ENCODE results near the gene VPS13A. TPM values are rescaled to one million over a fixed set of nuclear protein-coding genes. Genes with fewer than 3 reads are reported as not detected.

Gene VPS13A
- total and polyA plus RNA-seq, 2 of the 13 experiments (the other 11 are each of a cell fraction or from before 2014, with no cell fraction given), result 20.4 to 20.7 TPM

DNA sequence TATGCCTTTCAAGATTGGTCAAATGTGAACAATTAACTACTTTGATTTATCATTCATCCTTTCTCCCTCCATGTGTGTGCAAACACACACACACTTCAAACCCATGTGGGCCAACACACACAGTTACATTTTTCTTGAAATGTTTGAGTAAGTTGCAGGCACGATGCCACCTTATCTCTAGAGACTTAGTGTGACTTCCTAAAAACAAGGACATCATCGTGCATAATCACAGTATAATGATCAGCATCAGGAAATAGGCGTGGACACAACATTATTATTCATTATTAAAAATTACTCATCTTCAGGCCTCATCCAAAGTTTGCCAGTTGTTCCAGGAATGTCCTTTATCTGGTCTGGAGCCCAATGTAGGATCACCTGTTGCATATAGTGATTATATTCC, 261.3 kb downstream of the VPS13A start (continued):
- TF ChIP-seq, protein P1, sequence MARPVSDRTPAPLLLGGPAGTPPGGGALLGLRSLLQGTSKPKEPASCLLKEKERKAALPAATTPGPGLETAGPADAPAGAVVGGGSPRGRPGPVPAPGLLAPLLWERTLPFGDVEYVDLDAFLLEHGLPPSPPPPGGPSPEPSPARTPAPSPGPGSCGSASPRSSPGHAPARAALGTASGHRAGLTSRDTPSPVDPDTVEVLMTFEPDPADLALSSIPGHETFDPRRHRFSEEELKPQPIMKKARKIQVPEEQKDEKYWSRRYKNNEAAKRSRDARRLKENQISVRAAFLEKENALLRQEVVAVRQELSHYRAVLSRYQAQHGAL (CRISPR knock-in tag; IDR thresholded peaks at IDR 0.05; ENCODE audit: not compliant biosample characterization), result no peak
- TF ChIP-seq MAZ (IDR thresholded peaks at IDR 0.05; ENCODE audit: borderline replicate concordance, low read depth, low read length) (no peak), MAZ (CRISPR knock-in tag; IDR thresholded peaks at IDR 0.05; ENCODE audit: low read depth) (no peak), MYNN (CRISPR knock-in tag; IDR thresholded peaks at IDR 0.05; ENCODE audit: low read depth) (no peak), CEBPG (CRISPR knock-in tag; IDR thresholded peaks at IDR 0.05) (no peak), CC2D1A (CRISPR knock-in tag; IDR thresholded peaks at IDR 0.05) (no peak), SATB2 (CRISPR knock-in tag; IDR thresholded peaks at IDR 0.05) (no peak), JUND (CRISPR knock-in tag; IDR thresholded peaks at IDR 0.05) (no peak), WIZ (CRISPR knock-in tag; IDR thresholded peaks at IDR 0.05) (no peak)
- TF ChIP-seq, protein P2, sequence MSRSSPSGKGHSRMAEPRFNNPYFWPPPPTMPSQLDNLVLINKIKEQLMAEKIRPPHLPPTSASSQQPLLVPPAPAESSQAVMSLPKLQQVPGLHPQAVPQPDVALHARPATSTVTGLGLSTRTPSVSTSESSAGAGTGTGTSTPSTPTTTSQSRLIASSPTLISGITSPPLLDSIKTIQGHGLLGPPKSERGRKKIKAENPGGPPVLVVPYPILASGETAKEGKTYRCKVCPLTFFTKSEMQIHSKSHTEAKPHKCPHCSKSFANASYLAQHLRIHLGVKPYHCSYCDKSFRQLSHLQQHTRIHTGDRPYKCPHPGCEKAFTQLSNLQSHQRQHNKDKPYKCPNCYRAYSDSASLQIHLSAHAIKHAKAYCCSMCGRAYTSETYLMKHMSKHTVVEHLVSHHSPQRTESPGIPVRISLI (CRISPR knock-in tag; IDR thresholded peaks at IDR 0.05; ENCODE audit: borderline replicate concordance), result no peak
- TF ChIP-seq, protein P3, sequence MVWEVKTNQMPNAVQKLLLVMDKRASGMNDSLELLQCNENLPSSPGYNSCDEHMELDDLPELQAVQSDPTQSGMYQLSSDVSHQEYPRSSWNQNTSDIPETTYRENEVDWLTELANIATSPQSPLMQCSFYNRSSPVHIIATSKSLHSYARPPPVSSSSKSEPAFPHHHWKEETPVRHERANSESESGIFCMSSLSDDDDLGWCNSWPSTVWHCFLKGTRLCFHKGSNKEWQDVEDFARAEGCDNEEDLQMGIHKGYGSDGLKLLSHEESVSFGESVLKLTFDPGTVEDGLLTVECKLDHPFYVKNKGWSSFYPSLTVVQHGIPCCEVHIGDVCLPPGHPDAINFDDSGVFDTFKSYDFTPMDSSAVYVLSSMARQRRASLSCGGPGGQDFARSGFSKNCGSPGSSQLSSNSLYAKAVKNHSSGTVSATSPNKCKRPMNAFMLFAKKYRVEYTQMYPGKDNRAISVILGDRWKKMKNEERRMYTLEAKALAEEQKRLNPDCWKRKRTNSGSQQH (CRISPR knock-in tag; IDR thresholded peaks at IDR 0.05; ENCODE audit: low read depth), result no peak

DNA sequence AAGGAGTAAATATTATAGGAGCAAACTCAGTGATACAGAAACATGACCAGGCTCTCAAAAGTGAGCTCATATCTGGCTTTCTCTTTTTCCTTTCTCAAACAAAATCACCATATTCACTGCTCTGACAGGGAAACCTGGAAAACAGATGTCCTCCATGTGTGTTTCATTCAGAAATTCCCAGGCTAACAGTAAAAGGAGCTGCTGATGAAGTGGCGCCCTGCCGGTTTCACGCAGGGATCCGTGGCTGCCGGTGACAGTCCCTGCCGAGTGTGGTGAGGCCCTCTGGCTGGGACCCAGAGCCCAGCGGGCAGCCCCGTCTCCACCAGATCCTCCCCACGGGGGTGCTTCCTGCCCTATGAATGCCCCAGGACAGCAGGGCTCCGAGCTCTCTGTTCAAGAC, 262.7 kb downstream of the VPS13A start:
- 36% methylated on average over 8 of the region's 10 CpGs for WGBS (ENCODE audit: low lambda C conversion rate)
- H2AFZ ChIP-seq (ENCODE audit: low read length), result no peak overlapping the region
- H3K9me3 ChIP-seq (ENCODE audit: low read length), result no peaks in the 10 kb centered on the region
- no peak overlapping the region for H3K9ac ChIP-seq (ENCODE audit: insufficient read depth, low read depth, low read length)
- H3K27ac ChIP-seq (ENCODE audit: extremely low read length, insufficient read depth, low read length), result no peak overlapping the region
- ATAC-seq (no peak), DNase-seq (ENCODE audit: low spot score) (no peak), FAIRE-seq (no peak)
- no peaks in the 10 kb centered on the region for H3K36me3 ChIP-seq (replicated peaks in 1 of 2; ENCODE audit: control insufficient read depth in 1 of 2, insufficient read depth in 2 of 2, low read length in 2 of 2)
- H3K4me1 ChIP-seq (ENCODE audit: insufficient read depth, low read length), result no peaks in the 10 kb centered on the region
- POLR2A ChIA-PET, result no interaction called here
- intact Hi-C loops (cut with micrococcal nuclease; ENCODE audit: unreplicated experiment) (no loop called here), in situ Hi-C loops (cut with HindIII; ENCODE audit: extremely low pct_ligation_motif_present, low pct_unique_long_range_greater_than_20kb) (no loop called here)
- peaks cover 0 to 16% of the 10 kb centered on the region in 2 experiments; a peak in 2 of 5 replicates for H3K27me3 ChIP-seq (ENCODE audit: control insufficient read depth in 1 of 2, insufficient read depth in 2 of 2, low read length in 2 of 2)
- H3K4me2 ChIP-seq (ENCODE audit: low read depth, low read length), result no peak overlapping the region
- no peaks in the 10 kb centered on the region for H3K79me2 ChIP-seq (ENCODE audit: insufficient read depth, low read length)
- H4K20me1 ChIP-seq (ENCODE audit: insufficient read depth, low read length), result no peaks in the 10 kb centered on the region
- no peak overlapping the region for H3K4me3 ChIP-seq (replicated peaks in 1 of 3; ENCODE audit: insufficient read depth in 1 of 3, low read depth in 2 of 3, low read length in 3 of 3)
- no TSS peak for BruUV-seq (replicated peaks)
- CTCF ChIA-PET (ENCODE audit: low intra/inter-chr PET ratio, low total read pairs), result no interaction called here
- TF ChIP-seq, protein P4, sequence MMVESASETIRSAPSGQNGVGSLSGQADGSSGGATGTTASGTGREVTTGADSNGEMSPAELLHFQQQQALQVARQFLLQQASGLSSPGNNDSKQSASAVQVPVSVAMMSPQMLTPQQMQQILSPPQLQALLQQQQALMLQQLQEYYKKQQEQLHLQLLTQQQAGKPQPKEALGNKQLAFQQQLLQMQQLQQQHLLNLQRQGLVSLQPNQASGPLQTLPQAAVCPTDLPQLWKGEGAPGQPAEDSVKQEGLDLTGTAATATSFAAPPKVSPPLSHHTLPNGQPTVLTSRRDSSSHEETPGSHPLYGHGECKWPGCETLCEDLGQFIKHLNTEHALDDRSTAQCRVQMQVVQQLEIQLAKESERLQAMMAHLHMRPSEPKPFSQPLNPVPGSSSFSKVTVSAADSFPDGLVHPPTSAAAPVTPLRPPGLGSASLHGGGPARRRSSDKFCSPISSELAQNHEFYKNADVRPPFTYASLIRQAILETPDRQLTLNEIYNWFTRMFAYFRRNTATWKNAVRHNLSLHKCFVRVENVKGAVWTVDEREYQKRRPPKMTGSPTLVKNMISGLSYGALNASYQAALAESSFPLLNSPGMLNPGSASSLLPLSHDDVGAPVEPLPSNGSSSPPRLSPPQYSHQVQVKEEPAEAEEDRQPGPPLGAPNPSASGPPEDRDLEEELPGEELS (CRISPR knock-in tag; IDR thresholded peaks at IDR 0.05), result no peak
- TF ChIP-seq, protein P5, sequence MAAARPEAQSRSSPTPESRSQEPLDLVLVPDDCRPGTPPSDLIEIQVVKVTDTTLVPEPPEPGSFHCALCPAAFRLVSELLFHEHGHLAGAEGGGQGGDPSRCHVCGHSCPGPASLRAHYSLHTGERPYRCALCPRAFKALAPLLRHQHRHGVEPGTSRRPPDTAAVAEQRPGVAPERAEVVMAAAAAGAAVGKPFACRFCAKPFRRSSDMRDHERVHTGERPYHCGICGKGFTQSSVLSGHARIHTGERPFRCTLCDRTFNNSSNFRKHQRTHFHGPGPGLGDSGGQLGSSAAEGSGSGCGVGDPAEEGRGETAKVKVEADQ (CRISPR knock-in tag; IDR thresholded peaks at IDR 0.05; ENCODE audit: borderline replicate concordance), result no peak
- no peak for TF ChIP-seq EEA1 (CRISPR knock-in tag; IDR thresholded peaks at IDR 0.05; ENCODE audit: borderline replicate concordance)
- no peak for TF ChIP-seq KLF11 (CRISPR knock-in tag; IDR thresholded peaks at IDR 0.05)
- TF ChIP-seq ZKSCAN5 (CRISPR knock-in tag; IDR thresholded peaks at IDR 0.05), result no peak
- no peak for TF ChIP-seq FOXK2 (IDR thresholded peaks at IDR 0.05)
- TF ChIP-seq, protein P6, sequence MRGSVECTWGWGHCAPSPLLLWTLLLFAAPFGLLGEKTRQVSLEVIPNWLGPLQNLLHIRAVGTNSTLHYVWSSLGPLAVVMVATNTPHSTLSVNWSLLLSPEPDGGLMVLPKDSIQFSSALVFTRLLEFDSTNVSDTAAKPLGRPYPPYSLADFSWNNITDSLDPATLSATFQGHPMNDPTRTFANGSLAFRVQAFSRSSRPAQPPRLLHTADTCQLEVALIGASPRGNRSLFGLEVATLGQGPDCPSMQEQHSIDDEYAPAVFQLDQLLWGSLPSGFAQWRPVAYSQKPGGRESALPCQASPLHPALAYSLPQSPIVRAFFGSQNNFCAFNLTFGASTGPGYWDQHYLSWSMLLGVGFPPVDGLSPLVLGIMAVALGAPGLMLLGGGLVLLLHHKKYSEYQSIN (CRISPR knock-in tag; IDR thresholded peaks at IDR 0.05; ENCODE audit: borderline replicate concordance), result no peak

Data from HepG2 (cell line).